ENCODE results near the gene B4GALNT4. TPM values are rescaled to one million over a fixed set of nuclear protein-coding genes. Genes with fewer than 3 reads are reported as not detected.

The B4GALNT4 gene
- total RNA-seq (2022; extraction: Qiagen RNA extraction; ENCODE audit: low read depth) = 11.0 to 22.7 TPM (median 15.6 TPM) in 5 replicates

DNA sequence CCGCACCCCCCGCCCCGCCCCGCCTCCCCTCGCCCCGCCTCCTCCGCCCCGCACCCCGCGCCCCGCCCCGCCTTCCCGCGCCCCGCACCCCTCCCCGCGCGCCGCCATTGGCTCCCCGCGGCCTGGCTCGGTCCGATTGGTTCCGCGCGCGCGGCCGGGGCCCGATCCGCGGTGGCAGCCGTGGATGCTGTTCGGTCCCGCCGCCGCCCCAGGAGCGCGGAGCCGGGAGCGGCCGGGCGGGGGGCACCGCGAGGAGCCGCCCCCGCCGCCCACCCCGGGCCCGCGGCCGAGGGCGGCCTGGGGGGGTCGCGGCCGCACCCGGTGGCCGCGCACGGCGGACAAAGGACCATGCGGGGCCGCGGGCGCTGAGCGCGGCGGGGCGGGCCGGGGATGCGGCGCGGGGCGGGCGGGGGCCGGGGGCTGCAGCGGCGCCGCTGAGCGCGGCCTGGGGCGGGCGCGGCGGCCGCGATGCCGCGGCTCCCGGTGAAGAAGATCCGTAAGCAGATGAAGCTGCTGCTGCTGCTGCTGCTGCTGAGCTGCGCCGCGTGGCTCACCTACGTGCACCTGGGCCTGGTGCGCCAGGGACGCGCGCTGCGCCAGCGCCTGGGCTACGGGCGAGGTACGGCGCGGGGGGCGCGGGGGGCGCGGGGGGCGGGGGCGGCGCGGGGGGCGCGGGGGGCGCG lies at the start of gene B4GALNT4:
TSS of gene B4GALNT4 (plus strand) at position 164 of the 683 bp plus-strand sequence. CDS start at position 469, 305 bp downstream.

DNA sequence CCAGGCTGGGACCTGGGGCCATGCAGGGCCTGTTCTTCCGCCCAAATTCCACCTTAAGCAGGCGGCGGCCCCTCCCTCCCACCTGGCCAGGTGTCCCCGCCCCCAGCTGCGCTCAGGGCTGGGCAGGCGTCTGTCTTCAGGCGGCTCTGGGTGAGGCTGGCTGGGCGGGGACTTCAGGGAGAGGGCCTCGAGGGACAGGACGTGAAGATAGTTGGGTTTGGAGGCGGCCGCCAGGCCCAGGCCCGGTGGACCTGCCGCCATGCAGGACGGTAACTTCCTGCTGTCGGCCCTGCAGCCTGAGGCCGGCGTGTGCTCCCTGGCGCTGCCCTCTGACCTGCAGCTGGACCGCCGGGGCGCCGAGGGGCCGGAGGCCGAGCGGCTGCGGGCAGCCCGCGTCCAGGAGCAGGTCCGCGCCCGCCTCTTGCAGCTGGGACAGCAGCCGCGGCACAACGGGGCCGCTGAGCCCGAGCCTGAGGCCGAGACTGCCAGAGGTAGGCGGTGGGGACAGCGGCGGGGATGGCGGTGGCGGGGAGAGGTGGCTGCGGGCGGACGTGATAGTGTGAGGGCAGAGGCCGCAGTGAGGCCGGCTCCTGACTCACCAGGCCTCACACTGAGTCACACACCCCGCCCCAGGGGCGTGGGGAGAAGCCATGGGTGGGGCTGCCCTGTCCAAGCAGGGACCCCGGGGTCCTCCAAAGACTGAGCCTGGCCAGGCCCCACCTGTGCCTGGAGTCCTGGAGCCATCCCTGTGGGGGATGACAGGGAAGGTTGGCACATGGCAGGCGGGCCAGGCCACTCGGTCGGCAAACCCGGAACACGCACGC lies 24.9 kb downstream of the B4GALNT4 start, which contains the start of gene PKP3:
TSS of gene PKP3 (plus strand) at position 176 of the 824 bp plus-strand sequence. CDS start at position 260, 84 bp downstream.

Other genes starting within 250 kb of the B4GALNT4 start
- not detected in 5 replicates for gene SCGB1C1, start 176.4 kb upstream of the B4GALNT4 start, total RNA-seq (2022; extraction: Qiagen RNA extraction; ENCODE audit: low read depth)
- 39.2 to 51.8 TPM (median 44.9 TPM) in 5 replicates for gene BET1L, start 162.1 kb upstream of the B4GALNT4 start, total RNA-seq (2022; extraction: Qiagen RNA extraction; ENCODE audit: low read depth)
- 104 to 118 TPM (median 111 TPM) in 5 replicates for gene RIC8A, start 161.8 kb upstream of the B4GALNT4 start, total RNA-seq (2022; extraction: Qiagen RNA extraction; ENCODE audit: low read depth)
- gene SIRT3, start 133.2 kb upstream of the B4GALNT4 start, total RNA-seq (2022; extraction: Qiagen RNA extraction; ENCODE audit: low read depth) = 13.8 to 20.8 TPM (median 18.3 TPM) in 5 replicates
- gene PSMD13, start 132.5 kb upstream of the B4GALNT4 start, total RNA-seq (2022; extraction: Qiagen RNA extraction; ENCODE audit: low read depth) = 169 to 199 TPM (median 171 TPM) in 5 replicates
- 0.08 TPM in 1 of 5 replicates, not detected in the others for gene NLRP6, start 91.1 kb upstream of the B4GALNT4 start, total RNA-seq (2022; extraction: Qiagen RNA extraction; ENCODE audit: low read depth)
- gene PGGHG, start 80.4 kb upstream of the B4GALNT4 start, total RNA-seq (2022; extraction: Qiagen RNA extraction; ENCODE audit: low read depth) = 6.4 to 11.8 TPM (median 10.0 TPM) in 5 replicates
- not detected in 5 replicates for gene IFITM5, start 70.0 kb upstream of the B4GALNT4 start, total RNA-seq (2022; extraction: Qiagen RNA extraction; ENCODE audit: low read depth)
- gene IFITM2, start 61.7 kb upstream of the B4GALNT4 start, total RNA-seq (2022; extraction: Qiagen RNA extraction; ENCODE audit: low read depth) = 56.4 to 65.7 TPM (median 61.5 TPM) in 5 replicates
- gene IFITM1, start 55.5 kb upstream of the B4GALNT4 start, total RNA-seq (2022; extraction: Qiagen RNA extraction; ENCODE audit: low read depth) = 0.25 to 0.75 TPM (median 0.49 TPM) in 5 replicates
- 20.4 to 36.3 TPM (median 31.6 TPM) in 5 replicates for gene IFITM3, start 48.6 kb upstream of the B4GALNT4 start, total RNA-seq (2022; extraction: Qiagen RNA extraction; ENCODE audit: low read depth)
- gene PKP3, start 24.7 kb downstream of the B4GALNT4 start, total RNA-seq (2022; extraction: Qiagen RNA extraction; ENCODE audit: low read depth) = 26.4 to 39.8 TPM (median 36.5 TPM) in 5 replicates
- gene SIGIRR, start 45.5 kb downstream of the B4GALNT4 start, total RNA-seq (2022; extraction: Qiagen RNA extraction; ENCODE audit: low read depth) = 59.9 to 95.2 TPM (median 84.4 TPM) in 5 replicates
- 0.61 to 1.6 TPM (median 1.2 TPM) in 5 replicates for gene ANO9, start 72.5 kb downstream of the B4GALNT4 start, total RNA-seq (2022; extraction: Qiagen RNA extraction; ENCODE audit: low read depth)
- gene PTDSS2, start 80.8 kb downstream of the B4GALNT4 start, total RNA-seq (2022; extraction: Qiagen RNA extraction; ENCODE audit: low read depth) = 31.4 to 49.0 TPM (median 44.3 TPM) in 5 replicates
- gene RNH1, start 137.7 kb downstream of the B4GALNT4 start, total RNA-seq (2022; extraction: Qiagen RNA extraction; ENCODE audit: low read depth) = 119 to 170 TPM (median 165 TPM) in 5 replicates
- 93.4 to 148 TPM (median 142 TPM) in 5 replicates for gene HRAS, start 166.1 kb downstream of the B4GALNT4 start, total RNA-seq (2022; extraction: Qiagen RNA extraction; ENCODE audit: low read depth)
- 0.45 to 0.96 TPM (median 0.67 TPM) in 5 replicates for gene LRRC56, start 168.0 kb downstream of the B4GALNT4 start, total RNA-seq (2022; extraction: Qiagen RNA extraction; ENCODE audit: low read depth)
- 1.5 to 2.9 TPM (median 2.8 TPM) in 5 replicates for gene LMNTD2, start 191.2 kb downstream of the B4GALNT4 start, total RNA-seq (2022; extraction: Qiagen RNA extraction; ENCODE audit: low read depth)
- 28.9 to 39.7 TPM (median 35.6 TPM) in 5 replicates for gene RASSF7, start 191.5 kb downstream of the B4GALNT4 start, total RNA-seq (2022; extraction: Qiagen RNA extraction; ENCODE audit: low read depth)
- gene PHRF1, start 207.0 kb downstream of the B4GALNT4 start, total RNA-seq (2022; extraction: Qiagen RNA extraction; ENCODE audit: low read depth) = 25.5 to 37.0 TPM (median 33.9 TPM) in 5 replicates
- 4.0 to 8.0 TPM (median 6.0 TPM) in 5 replicates for gene IRF7, start 246.5 kb downstream of the B4GALNT4 start, total RNA-seq (2022; extraction: Qiagen RNA extraction; ENCODE audit: low read depth)

Measured in A549 treated with RU486 at 1 μM for 4 hours (cell line).